ENCODE results near the gene TBCE. TPM values are rescaled to one million over a fixed set of nuclear protein-coding genes. Genes with fewer than 3 reads are reported as not detected.

TBCE gene
- total RNA-seq, 2 experiments from 2014 or later: 30.2 to 32.6 TPM

DNA sequence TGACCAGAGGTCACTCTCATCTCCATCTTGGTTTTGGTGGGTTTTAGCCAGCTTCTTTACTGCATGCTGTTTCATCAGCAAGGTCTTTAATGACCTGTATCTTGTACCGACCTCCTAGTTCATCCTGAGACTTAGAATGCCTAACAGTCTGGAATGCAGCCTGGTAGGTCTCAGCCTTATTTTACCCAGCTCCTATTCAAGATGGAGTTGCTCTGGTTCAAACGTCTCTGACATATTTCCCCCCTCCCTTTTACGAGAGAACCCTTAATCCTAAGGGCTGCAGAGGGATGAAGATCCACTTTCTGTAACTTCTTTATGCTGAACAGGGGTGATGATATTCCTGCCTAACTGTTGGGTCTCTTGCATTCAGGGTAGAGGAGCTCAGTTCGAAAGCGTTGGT, 43.2 kb downstream of the TBCE start:
- H3K9me3 ChIP-seq (ENCODE audit: low read length): no peaks in the 10 kb centered on the region
- H3K4me3 ChIP-seq (ENCODE audit: low read depth, low read length, poor library complexity, severe bottlenecking): no peak overlapping the region
- no peaks in the 10 kb centered on the region for H4K20me1 ChIP-seq (ENCODE audit: insufficient read depth, low read length)
- ChIA-PET POLR2A (no interaction called here), CTCF (ENCODE audit: unreplicated experiment) (no interaction called here)
- TF ChIP-seq, protein P1, sequence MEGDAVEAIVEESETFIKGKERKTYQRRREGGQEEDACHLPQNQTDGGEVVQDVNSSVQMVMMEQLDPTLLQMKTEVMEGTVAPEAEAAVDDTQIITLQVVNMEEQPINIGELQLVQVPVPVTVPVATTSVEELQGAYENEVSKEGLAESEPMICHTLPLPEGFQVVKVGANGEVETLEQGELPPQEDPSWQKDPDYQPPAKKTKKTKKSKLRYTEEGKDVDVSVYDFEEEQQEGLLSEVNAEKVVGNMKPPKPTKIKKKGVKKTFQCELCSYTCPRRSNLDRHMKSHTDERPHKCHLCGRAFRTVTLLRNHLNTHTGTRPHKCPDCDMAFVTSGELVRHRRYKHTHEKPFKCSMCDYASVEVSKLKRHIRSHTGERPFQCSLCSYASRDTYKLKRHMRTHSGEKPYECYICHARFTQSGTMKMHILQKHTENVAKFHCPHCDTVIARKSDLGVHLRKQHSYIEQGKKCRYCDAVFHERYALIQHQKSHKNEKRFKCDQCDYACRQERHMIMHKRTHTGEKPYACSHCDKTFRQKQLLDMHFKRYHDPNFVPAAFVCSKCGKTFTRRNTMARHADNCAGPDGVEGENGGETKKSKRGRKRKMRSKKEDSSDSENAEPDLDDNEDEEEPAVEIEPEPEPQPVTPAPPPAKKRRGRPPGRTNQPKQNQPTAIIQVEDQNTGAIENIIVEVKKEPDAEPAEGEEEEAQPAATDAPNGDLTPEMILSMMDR (conservative IDR thresholded peaks at IDR 0.05; ENCODE audit: low read length): no peak
- no peak for TF ChIP-seq EZH2phosphoT487 (IDR thresholded peaks at IDR 0.05; ENCODE audit: borderline replicate concordance, low read depth, low read length)
- no peaks in the 10 kb centered on the region for H3K79me2 ChIP-seq (ENCODE audit: insufficient read depth, low read depth, low read length)
- no peaks in the 10 kb centered on the region; the same call in 1 of the 2 replicates for H3K36me3 ChIP-seq (ENCODE audit: insufficient read depth, low read length)
- H3K4me2 ChIP-seq (ENCODE audit: low read length): no peak overlapping the region
- no peaks in the 10 kb centered on the region for H3K4me1 ChIP-seq (ENCODE audit: insufficient read depth, low read length, poor library complexity, severe bottlenecking)
- H3K9me2 ChIP-seq (ENCODE audit: insufficient read depth, low read length): no peaks in the 10 kb centered on the region
- H2AFZ ChIP-seq (ENCODE audit: low read length): no peak overlapping the region
- H3K27ac ChIP-seq (ENCODE audit: low read depth, low read length, poor library complexity, severe bottlenecking): no peak overlapping the region
- DNase-seq (ENCODE audit: low spot score): no peak
- intact Hi-C loops (cut with micrococcal nuclease; ENCODE audit: unreplicated experiment): no loop called here
- BruUV-seq (replicated peaks): no TSS peak

DNA sequence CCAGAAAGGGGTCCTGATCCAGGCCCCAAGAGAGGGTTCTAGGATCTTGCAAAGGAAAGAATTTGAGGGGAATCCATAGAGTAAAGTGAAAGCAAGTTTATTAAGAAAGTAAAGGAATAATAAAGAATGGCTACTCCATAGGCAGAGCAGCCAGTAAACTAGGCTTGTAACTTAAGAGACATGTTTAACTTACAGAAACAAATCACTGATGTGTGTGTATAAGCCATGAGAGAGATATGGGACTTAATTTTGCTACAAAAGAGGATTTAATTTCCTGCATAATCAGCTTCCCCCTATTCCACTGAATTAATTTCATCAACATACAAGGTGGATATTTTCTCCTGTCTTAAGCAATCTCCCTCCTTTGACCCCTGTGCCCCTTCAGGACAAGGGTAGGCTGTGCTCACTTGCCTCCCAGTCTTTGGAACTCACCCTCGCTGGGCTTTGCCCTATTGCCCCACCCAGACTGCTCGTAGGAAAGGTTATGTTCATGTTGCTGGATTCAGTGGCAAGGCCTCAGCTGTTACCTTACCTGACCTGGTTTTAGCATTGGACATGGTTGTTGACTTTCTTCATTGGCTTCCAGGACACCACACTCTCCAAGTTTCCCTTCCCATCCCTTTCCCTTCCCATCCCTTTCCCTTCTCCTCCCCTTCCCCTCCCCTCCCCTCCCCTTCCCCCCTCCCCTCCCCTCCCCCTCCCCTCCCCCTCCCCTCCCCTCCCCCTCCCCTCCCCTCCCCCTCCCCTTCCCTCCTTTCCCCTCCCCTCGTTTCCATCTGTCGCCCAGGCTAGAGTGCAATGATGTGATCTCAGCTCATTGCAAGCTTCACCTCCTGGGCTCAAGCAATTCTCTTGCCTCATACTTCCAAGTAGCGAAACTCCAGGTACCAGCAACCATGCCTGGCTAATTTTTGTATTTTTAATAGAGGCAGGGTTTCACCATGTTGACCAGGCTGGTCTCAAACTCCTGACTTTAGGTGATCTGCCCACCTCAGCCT, 44.6 kb downstream of the TBCE start:
- POLR2A ChIA-PET: interaction anchor here (1.3 kb wide), 1 partner anchor 11 kb away, joined by 4 read pairs; no protein-coding TSS in a partner anchor
- no peak overlapping the region for H3K4me2 ChIP-seq (ENCODE audit: low read length)

More for the DNA sequence above, 44.6 kb downstream of the TBCE start:
- CTCF ChIA-PET (ENCODE audit: unreplicated experiment): no interaction called here
- Histone ChIP-seq H2AFZ (ENCODE audit: low read length) (no peak overlapping the region), H3K4me1 (ENCODE audit: insufficient read depth, low read length, poor library complexity, severe bottlenecking) (no peaks in the 10 kb centered on the region), H3K4me3 (ENCODE audit: low read depth, low read length, poor library complexity, severe bottlenecking) (no peak overlapping the region), H3K27ac (ENCODE audit: low read depth, low read length, poor library complexity, severe bottlenecking) (no peak overlapping the region), H3K79me2 (ENCODE audit: insufficient read depth, low read depth, low read length) (no peaks in the 10 kb centered on the region), H3K9me2 (ENCODE audit: insufficient read depth, low read length) (no peaks in the 10 kb centered on the region), H3K9me3 (ENCODE audit: low read length) (no peaks in the 10 kb centered on the region), H3K36me3 (ENCODE audit: insufficient read depth, low read length) (no peaks in the 10 kb centered on the region; the same call in 1 of the 2 replicates), H4K20me1 (ENCODE audit: insufficient read depth, low read length) (no peaks in the 10 kb centered on the region)
- intact Hi-C loops (cut with micrococcal nuclease; ENCODE audit: unreplicated experiment): no loop called here
- no TSS peak for BruUV-seq (replicated peaks)
- DNase-seq (ENCODE audit: low spot score): no peak
- TF ChIP-seq EZH2phosphoT487 (IDR thresholded peaks at IDR 0.05; ENCODE audit: borderline replicate concordance, low read depth, low read length): no peak
- TF ChIP-seq, protein P1 (conservative IDR thresholded peaks at IDR 0.05; ENCODE audit: low read length): no peak

Measured in OCI-LY7 (cell line).